Effector memory CD4-positive, alpha-beta T cell (primary cell): ENCODE results near the gene ABCD3.
"Not testable (repeated sequence)": the region's sequence is repeated elsewhere in the genome, so short reads cannot be mapped to it uniquely, and the experiment has no call there.

Experiments used
- DNase-seq, 3 donors: peaks; one replicate each; pipeline ENCODE4 v3.0.0-alpha.2; 2020
- H3K27ac ChIP-seq: 2 replicates; pipeline ENCODE4 v1.7.0; 2013; ENCODE audit warnings: mild to moderate bottlenecking, low read length, moderate library complexity; ENCODE audit not compliant: insufficient read depth, poor library complexity, severe bottlenecking
- H3K27me3 ChIP-seq: replicated peaks from 2 replicates; pipeline ENCODE4 v1.7.0; 2013; ENCODE audit warnings: mild to moderate bottlenecking, low read length; ENCODE audit not compliant: insufficient read depth, control insufficient read depth, poor library complexity, severe bottlenecking
- H3K36me3 ChIP-seq: 2 replicates; pipeline ENCODE4 v1.7.0; 2013; ENCODE audit warnings: mild to moderate bottlenecking, low read length, moderate library complexity; ENCODE audit not compliant: control insufficient read depth, insufficient read depth
- H3K4me1 ChIP-seq: 2 replicates; pipeline ENCODE4 v1.7.0; 2013; ENCODE audit warnings: low read length, mild to moderate bottlenecking; ENCODE audit not compliant: control insufficient read depth, insufficient read depth, poor library complexity, severe bottlenecking
- H3K4me3 ChIP-seq: 2 replicates; pipeline ENCODE4 v1.7.0; 2013; ENCODE audit warnings: low read length, low read depth, mild to moderate bottlenecking; ENCODE audit not compliant: insufficient read depth, poor library complexity, severe bottlenecking
- H3K9me3 ChIP-seq: 2 replicates; pipeline ENCODE4 v1.7.0; 2013; ENCODE audit warnings: mild to moderate bottlenecking, low read length, moderate library complexity; ENCODE audit not compliant: control insufficient read depth

Gene ABCD3

DNA sequence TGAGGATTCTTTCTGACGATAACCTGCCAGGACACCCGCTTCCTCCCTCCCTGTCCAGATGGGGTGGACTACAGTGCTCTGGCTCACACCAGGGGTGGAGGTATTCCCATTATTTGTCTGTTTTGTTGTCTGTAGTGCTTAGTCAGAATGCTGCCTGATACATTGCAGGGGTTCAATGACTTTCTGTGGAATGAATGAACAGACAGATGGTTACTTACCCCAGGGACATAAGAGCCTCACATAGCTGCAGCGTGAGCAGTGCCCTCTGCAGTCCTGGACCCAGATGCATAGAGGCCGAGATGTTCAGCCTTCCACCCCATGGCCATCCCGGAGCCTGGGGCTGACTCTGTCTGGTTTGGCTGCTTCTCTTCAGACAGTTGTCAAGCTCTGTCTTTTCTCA, 136.4 kb downstream of the ABCD3 start:
- no peak for DNase-seq

GRCh38 chr1:94555091-94555490, 136.9 kb downstream of the ABCD3 start:
- Histone ChIP-seq H3K36me3 (no peaks in the 10 kb centered on the region), H3K27me3 (no peaks in the 10 kb centered on the region), H3K9me3 (no peaks in the 10 kb centered on the region), H3K27ac (no peak overlapping the region), H3K4me1 (no peaks in the 10 kb centered on the region), H3K4me3 (no peak overlapping the region)
- no peak for DNase-seq

More for the DNA sequence above, 136.4 kb downstream of the ABCD3 start:
- Histone ChIP-seq H3K9me3 (no peaks in the 10 kb centered on the region), H3K27me3 (no peaks in the 10 kb centered on the region), H3K36me3 (no peaks in the 10 kb centered on the region), H3K4me3 (no peak overlapping the region), H3K27ac (no peak overlapping the region), H3K4me1 (no peaks in the 10 kb centered on the region)

GRCh38 chr1:94559921-94560320, 141.7 kb downstream of the ABCD3 start:
- Histone ChIP-seq H3K27me3 (no peaks in the 10 kb centered on the region), H3K9me3 (no peaks in the 10 kb centered on the region), H3K27ac (no peak overlapping the region), H3K4me3 (no peak overlapping the region), H3K36me3 (no peaks in the 10 kb centered on the region), H3K4me1 (no peaks in the 10 kb centered on the region)
- no peak for DNase-seq

DNA sequence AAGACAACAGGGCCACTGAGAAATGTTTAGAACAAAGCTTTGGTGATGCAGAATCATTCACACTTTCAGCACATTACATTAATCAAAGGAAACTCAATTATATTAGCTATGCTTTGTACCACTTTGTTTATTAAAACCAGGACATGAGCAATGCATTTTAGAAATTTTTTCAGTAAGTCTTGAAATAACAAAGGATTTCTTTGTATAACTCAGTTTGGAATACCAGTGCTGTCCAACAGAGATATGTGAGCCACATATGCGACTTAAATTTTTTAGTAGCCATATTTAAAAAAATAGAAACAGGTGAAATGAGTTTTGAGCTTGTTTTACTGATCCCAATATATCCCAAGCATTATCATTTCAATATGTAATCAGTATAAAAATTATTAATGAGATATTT, 142.1 kb downstream of the ABCD3 start:
- Histone ChIP-seq H3K27ac (no peak overlapping the region), H3K9me3 (no peaks in the 10 kb centered on the region), H3K4me3 (no peak overlapping the region), H3K36me3 (no peaks in the 10 kb centered on the region), H3K4me1 (no peaks in the 10 kb centered on the region), H3K27me3 (no peaks in the 10 kb centered on the region)
- DNase-seq, result no peak

- Histone ChIP-seq H3K36me3 (no peaks in the 10 kb centered on the region), H3K27me3 (no peaks in the 10 kb centered on the region), H3K4me1 (no peaks in the 10 kb centered on the region), H3K27ac (no peak overlapping the region), H3K9me3 (no peaks in the 10 kb centered on the region), H3K4me3 (no peak overlapping the region)
- no peak for DNase-seq
These were observed 144.5 kb downstream of the ABCD3 start for GRCh38 chr1:94562519-94563260.

DNA sequence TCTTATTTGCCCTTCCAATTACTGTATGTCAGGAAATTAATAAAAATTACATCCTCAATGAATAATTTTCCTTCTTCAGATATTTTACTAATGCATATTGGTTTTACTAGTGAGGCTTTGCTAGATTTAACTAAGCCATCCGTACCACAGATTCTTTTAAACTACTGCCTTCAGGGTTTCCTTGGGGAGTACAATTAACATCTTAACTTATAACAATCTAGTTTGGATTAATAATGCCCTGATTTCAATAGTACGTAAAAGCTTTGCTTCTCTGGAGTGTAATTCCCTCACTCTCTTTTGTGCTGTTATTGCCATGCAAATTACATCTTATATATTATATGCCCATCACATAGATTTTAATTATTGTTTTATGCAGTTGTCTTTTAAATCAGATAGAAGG, 147.7 kb downstream of the ABCD3 start:
- Histone ChIP-seq H3K4me1 (no peaks in the 10 kb centered on the region), H3K36me3 (no peaks in the 10 kb centered on the region), H3K4me3 (no peak overlapping the region), H3K27me3 (no peaks in the 10 kb centered on the region), H3K27ac (no peak overlapping the region), H3K9me3 (no peaks in the 10 kb centered on the region)
- DNase-seq, result no peak

DNA sequence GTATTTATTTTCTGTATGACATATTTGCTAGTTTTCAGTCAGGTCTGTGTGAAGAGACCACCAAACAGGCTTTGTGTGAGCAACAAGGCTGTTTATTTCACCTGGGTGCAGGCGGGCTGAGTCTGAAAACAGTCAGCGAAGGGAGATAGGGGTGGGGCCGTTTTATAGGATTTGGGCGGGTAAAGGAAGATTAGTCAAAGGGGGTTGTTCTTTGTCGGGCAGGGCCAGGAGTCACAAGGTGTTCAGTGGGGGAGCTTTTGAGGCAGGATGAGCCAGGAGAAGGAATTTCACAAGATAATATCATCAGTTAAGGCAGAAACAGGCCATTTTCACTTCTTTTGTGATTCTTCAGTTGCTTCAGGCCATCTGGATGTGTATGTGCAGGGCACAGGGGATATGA, 148.2 kb downstream of the ABCD3 start:
- H3K27me3 ChIP-seq, H3K4me1 ChIP-seq, DNase-seq, H3K27ac ChIP-seq, H3K36me3 ChIP-seq, H3K4me3 ChIP-seq, H3K9me3 ChIP-seq: not testable (repeated sequence)

- not testable (repeated sequence) for H3K27ac ChIP-seq, H3K9me3 ChIP-seq, H3K4me3 ChIP-seq, H3K27me3 ChIP-seq, DNase-seq, H3K4me1 ChIP-seq, H3K36me3 ChIP-seq
These were observed 149.9 kb downstream of the ABCD3 start for GRCh38 chr1:94567975-94568607.
